WTC11 (cell line): ENCODE measurements around the gene SMIM3.

Experiments
- CTCF ChIP-seq: fragments of 200-600 bp; IDR thresholded peaks from 2 replicates; pipeline ENCODE4 v1.8.0; 2022; ENCODE audit warnings: antibody characterized with exemption
- FOXP4 ChIP-seq: sonication (generic); formaldehyde crosslinking; IDR thresholded peaks from 2 replicates; pipeline ENCODE4 v1.8.0; 2022; ENCODE audit warnings: mild to moderate bottlenecking, missing genetic modification reagents
- ZNF263 ChIP-seq: sonication (generic); formaldehyde crosslinking; IDR thresholded peaks from 2 replicates; pipeline ENCODE4 v1.8.1; 2022; ENCODE audit warnings: low read depth, mild to moderate bottlenecking, moderate library complexity, missing genetic modification reagents

- TF ChIP-seq CTCF = no peak
- no peak for TF ChIP-seq FOXP4 (CRISPR knock-in tag)
- no peak for TF ChIP-seq ZNF263 (CRISPR knock-in tag)
Measured at GRCh38 chr5:150771034-150771795, 7.3 kb upstream of the SMIM3 start.
